C4-2B (cell line): ENCODE data around the gene RHO.

Source experiments
- H3K27ac ChIP-seq: fragments of 450-650 bp; 2 replicates; pipeline ENCODE4 v1.5.1; 2017
- CTCF ChIP-seq: fragments of 450-650 bp; conservative IDR thresholded peaks from 2 replicates; pipeline ENCODE4 v1.5.1; 2017; ENCODE audit warnings: mild to moderate bottlenecking
- ZFX ChIP-seq: fragments of 450-650 bp; IDR thresholded peaks from 2 replicates; pipeline ENCODE4 v1.6.1; 2017

RHO gene

GRCh38 chr3:129500334-129500658 lies 28.1 kb upstream of the RHO start:
- no peak overlapping the region for H3K27ac ChIP-seq
- TF ChIP-seq CTCF (no peak), ZFX (no peak)

- H3K27ac ChIP-seq, result no peak overlapping the region
These were observed 26.8 kb upstream of the RHO start for GRCh38 chr3:129501630-129502029.

GRCh38 chr3:129502641-129503408 lies 25.6 kb upstream of the RHO start:
- H3K27ac ChIP-seq, result no peak overlapping the region
- no peak for TF ChIP-seq ZFX
- TF ChIP-seq CTCF, result no peak

More at GRCh38 chr3:129501630-129502029, 26.8 kb upstream of the RHO start:
- TF ChIP-seq CTCF (no peak), ZFX (no peak)

GRCh38 chr3:129503471-129504291 lies 24.8 kb upstream of the RHO start:
- TF ChIP-seq CTCF (no peak), ZFX (no peak)
- H3K27ac ChIP-seq, result no peak overlapping the region

GRCh38 chr3:129504471-129505100 lies 23.9 kb upstream of the RHO start:
- TF ChIP-seq CTCF (no peak), ZFX (no peak)

GRCh38 chr3:129505341-129505740 lies 23.1 kb upstream of the RHO start:
- no peak overlapping the region for H3K27ac ChIP-seq
- TF ChIP-seq ZFX (no peak), CTCF (no peak)

More at GRCh38 chr3:129504471-129505100, 23.9 kb upstream of the RHO start:
- no peak overlapping the region for H3K27ac ChIP-seq
